GM21717 (cell line): ENCODE measurements around the gene PLK5.

ENCODE experiments used
- ATAC-seq: cut with Tn5 transposase; IDR thresholded peaks from one replicate; pipeline ENCODE4 v1.9.1; 2021; ENCODE audit warnings: mild to moderate bottlenecking, moderate library complexity; ENCODE audit not compliant: unreplicated experiment

Gene PLK5

GRCh38 chr19:1554968-1555367, 31.1 kb downstream of the PLK5 start:
- ATAC-seq = no peak

GRCh38 chr19:1555487-1556389, 31.9 kb downstream of the PLK5 start:
- no peak for ATAC-seq

GRCh38 chr19:1556390-1557070, 32.7 kb downstream of the PLK5 start:
- ATAC-seq = no peak

GRCh38 chr19:1558552-1558951, 34.7 kb downstream of the PLK5 start:
- no peak for ATAC-seq

- ATAC-seq = no peak
These were observed 36.5 kb downstream of the PLK5 start for GRCh38 chr19:1560286-1560882.

GRCh38 chr19:1561236-1561842, 37.5 kb downstream of the PLK5 start:
- no peak for ATAC-seq

GRCh38 chr19:1563251-1563650, 39.4 kb downstream of the PLK5 start:
- ATAC-seq = no peak

GRCh38 chr19:1566392-1567115, 42.7 kb downstream of the PLK5 start:
- ATAC-seq = no peak

GRCh38 chr19:1567116-1567847, 43.4 kb downstream of the PLK5 start:
- ATAC-seq = no peak

GRCh38 chr19:1567848-1568227, 44.0 kb downstream of the PLK5 start:
- no peak for ATAC-seq

- no peak for ATAC-seq
These were observed 44.6 kb downstream of the PLK5 start, which contains the start of gene MEX3D for GRCh38 chr19:1568320-1569019. MEX3D (minus strand) TSS chr19:1568325; CDS start chr19:1568058, 267 bp downstream.

GRCh38 chr19:1569997-1570396, 46.1 kb downstream of the PLK5 start:
- ATAC-seq = no peak

- ATAC-seq = no peak
These were observed 47.0 kb downstream of the PLK5 start for GRCh38 chr19:1570836-1571235.

GRCh38 chr19:1571358-1571757, 47.5 kb downstream of the PLK5 start:
- ATAC-seq = no peak

- ATAC-seq = no peak
These were observed 48.9 kb downstream of the PLK5 start for GRCh38 chr19:1572795-1573194.

GRCh38 chr19:1574354-1575136, 50.7 kb downstream of the PLK5 start:
- ATAC-seq = no peak

GRCh38 chr19:1575323-1576241, 51.7 kb downstream of the PLK5 start:
- no peak for ATAC-seq
